H1 (cell line): Measurements from ENCODE around the gene CPXM1. TPM values are rescaled to one million over a fixed set of nuclear protein-coding genes. Genes with fewer than 3 reads are reported as not detected.
A peak's percentile ranks its signal among the peaks of the same experiment; 100 is the strongest.

Experiments
- CTCF ChIA-PET: fragments of 300-600 bp; sonication (Branson Sonifier 250); formaldehyde crosslinking; loops from one replicate; lab custom pipeline; 2021; ENCODE audit not compliant: partially characterized antibody; lab: Charles Lee
- POLR2A ChIA-PET: fragments of 300-600 bp; sonication (Branson Sonifier 250); formaldehyde crosslinking; loops from one replicate; lab custom pipeline; 2021; ENCODE audit warnings: inconsistent platforms; ENCODE audit not compliant: partially characterized antibody; lab: Charles Lee
- DNase-seq, 2 experiments: peaks; one replicate each; pipeline versions ENCODE4 v3.0.0 to v3.0.0-alpha.2; 2010 to 2022; ENCODE audit warnings: low spot score in 2 of 2, low read depth in 1 of 2, mixed read lengths in 1 of 2
- FAIRE-seq: peaks from 2 replicates; lab custom pipeline; 2011; peaks lifted over from hg19 to GRCh38; lab: Jason Lieb, UNC
- H2AFZ ChIP-seq: 2 replicates; pipeline ENCODE4 v1.8.1; 2012; ENCODE audit warnings: low read length, inconsistent platforms
- H2AK5ac ChIP-seq: 2 replicates; pipeline ENCODE4 v1.6.1; 2013; ENCODE audit warnings: low read depth, low read length
- H2BK120ac ChIP-seq: replicated peaks from 2 replicates; pipeline ENCODE3; 2013; ENCODE audit warnings: low read depth, low read length, inconsistent platforms
- H2BK12ac ChIP-seq: 2 replicates; pipeline ENCODE4 v1.6.1; 2013; ENCODE audit warnings: low read depth, low read length
- H2BK15ac ChIP-seq: 2 replicates; pipeline ENCODE4 v1.6.1; 2013; ENCODE audit warnings: low read length
- H2BK20ac ChIP-seq: 2 replicates; pipeline ENCODE4 v1.6.1; 2013; ENCODE audit warnings: low read length
- H2BK5ac ChIP-seq: 2 replicates; pipeline ENCODE4 v1.6.1; 2013; ENCODE audit warnings: low read depth, low read length
- H3K14ac ChIP-seq: 2 replicates; pipeline ENCODE4 v1.6.1; 2013; ENCODE audit warnings: inconsistent platforms; ENCODE audit not compliant: insufficient read length
- H3K18ac ChIP-seq: 2 replicates; pipeline ENCODE4 v1.6.1; 2013; ENCODE audit warnings: low read length; ENCODE audit errors: extremely low read depth
- H3K23ac ChIP-seq: 2 replicates; pipeline ENCODE4 v1.6.1; 2013; ENCODE audit warnings: inconsistent platforms; ENCODE audit not compliant: insufficient read length
- H3K23me2 ChIP-seq: 2 replicates; pipeline ENCODE4 v1.6.1; 2013; ENCODE audit warnings: low read depth, low read length
- H3K27ac ChIP-seq: 2 replicates; pipeline ENCODE4 v1.6.1; 2011; ENCODE audit warnings: low read depth, low read length, inconsistent platforms
- H3K27me3 ChIP-seq, 4 experiments: replicated peaks in 1 of 4; 1 replicate in 1 of 4; 2 replicates in 3 of 4; pipeline versions ENCODE4 v1.6.1 to v1.8.1; 2011 to 2013; ENCODE audit warnings: low read length in 3 of 4, mild to moderate bottlenecking in 3 of 4, inconsistent platforms in 2 of 4, mixed read lengths in 2 of 4, moderate library complexity in 1 of 4; ENCODE audit not compliant: control insufficient read depth in 3 of 4, insufficient read depth in 3 of 4; ENCODE audit errors: extremely low read depth in 1 of 4
- H3K36me3 ChIP-seq, 4 experiments: 2 replicates each; pipeline versions ENCODE4 v1.6.1 to v1.8.1; 2011 to 2013; ENCODE audit warnings: mild to moderate bottlenecking in 4 of 4, low read length in 3 of 4, moderate library complexity in 2 of 4, control low read depth in 1 of 4, inconsistent platforms in 1 of 4; ENCODE audit not compliant: insufficient read depth in 4 of 4, control insufficient read depth in 2 of 4
- H3K4ac ChIP-seq: replicated peaks from 2 replicates; pipeline ENCODE3; 2013; ENCODE audit warnings: low read length, low read depth, mixed read lengths, inconsistent platforms; ENCODE audit not compliant: insufficient read length
- H3K4me1 ChIP-seq, 4 experiments: replicated peaks in 1 of 4; 1 replicate in 1 of 4; 2 replicates in 3 of 4; pipeline versions ENCODE4 v1.6.1 to v1.8.1; 2011 to 2013; ENCODE audit warnings: low read length in 3 of 4, inconsistent platforms in 2 of 4, mixed read lengths in 1 of 4; ENCODE audit not compliant: insufficient read depth in 4 of 4, control insufficient read depth in 3 of 4
- H3K4me2 ChIP-seq, 2 experiments: 2 replicates each; pipeline versions ENCODE4 v1.6.1 to v1.8.1; 2011 to 2013; ENCODE audit warnings: low read depth in 2 of 2, low read length in 2 of 2, control low read depth in 1 of 2, inconsistent platforms in 1 of 2, mild to moderate bottlenecking in 1 of 2; ENCODE audit not compliant: insufficient read depth in 1 of 2
- H3K4me3 ChIP-seq, 4 experiments: fragments of 200-600, 300-600 bp in 1 of 4; sonication (generic), shearing (Covaris generic), sonication (Bioruptor Twin) in 1 of 4; 2 replicates each; pipeline versions ENCODE4 v1.5.1 to v1.8.1; 2011 to 2016; ENCODE audit warnings: low read length in 4 of 4, low read depth in 3 of 4, control low read depth in 2 of 4, inconsistent platforms in 2 of 4, mild to moderate bottlenecking in 2 of 4, mixed read lengths in 1 of 4, moderate library complexity in 1 of 4; ENCODE audit not compliant: insufficient read depth in 2 of 4; ENCODE audit errors: extremely low read depth in 1 of 4
- H3K56ac ChIP-seq: replicated peaks from 2 replicates; pipeline ENCODE3; 2013; ENCODE audit warnings: low read depth, mild to moderate bottlenecking, mixed read lengths, low read length, inconsistent platforms; ENCODE audit not compliant: insufficient read length
- H3K79me1 ChIP-seq: 2 replicates; pipeline ENCODE4 v1.6.1; 2013; ENCODE audit warnings: low read depth, low read length, control low read depth
- H3K79me2 ChIP-seq, 2 experiments: 2 replicates each; pipeline versions ENCODE4 v1.6.1 to v1.8.1; 2012 to 2013; ENCODE audit warnings: low read length in 2 of 2, mild to moderate bottlenecking in 2 of 2, inconsistent platforms in 1 of 2; ENCODE audit not compliant: insufficient read depth in 2 of 2, control insufficient read depth in 1 of 2
- H3K9ac ChIP-seq, 4 experiments: replicated peaks in 1 of 4; 1 replicate in 1 of 4; 2 replicates in 3 of 4; pipeline versions ENCODE4 v1.6.1 to v1.8.1; 2011 to 2013; ENCODE audit warnings: low read depth in 3 of 4, low read length in 3 of 4, control low read depth in 2 of 4, mild to moderate bottlenecking in 2 of 4, moderate library complexity in 2 of 4, inconsistent platforms in 1 of 4; ENCODE audit errors: extremely low read depth in 1 of 4
- H3K9me3 ChIP-seq, 2 experiments: 2 replicates each; pipeline versions ENCODE4 v1.6.1 to v1.8.1; 2012 to 2013; ENCODE audit warnings: mild to moderate bottlenecking in 2 of 2, moderate library complexity in 2 of 2, control low read depth in 1 of 2, inconsistent platforms in 1 of 2, low read depth in 1 of 2, low read length in 1 of 2, mixed read lengths in 1 of 2; ENCODE audit not compliant: insufficient read depth in 2 of 2
- H4K20me1 ChIP-seq, 2 experiments: replicated peaks in 1 of 2; 2 replicates each; pipeline versions ENCODE3 to v1.8.1; 2011 to 2013; ENCODE audit warnings: inconsistent platforms in 2 of 2, low read length in 2 of 2, mild to moderate bottlenecking in 1 of 2; ENCODE audit not compliant: insufficient read depth in 2 of 2, control insufficient read depth in 1 of 2
- H4K5ac ChIP-seq: 2 replicates; pipeline ENCODE4 v1.6.1; 2013; ENCODE audit warnings: low read length, low read depth, mixed read lengths, inconsistent platforms; ENCODE audit not compliant: insufficient read length
- H4K8ac ChIP-seq: 2 replicates; pipeline ENCODE4 v1.8.0; 2013; ENCODE audit warnings: mild to moderate bottlenecking, moderate library complexity, low read length, inconsistent platforms; ENCODE audit not compliant: insufficient read depth; ENCODE audit errors: extremely low read depth
- H4K91ac ChIP-seq: replicated peaks from 2 replicates; pipeline ENCODE3; 2013; ENCODE audit warnings: low read length, mixed read lengths, inconsistent platforms; ENCODE audit not compliant: insufficient read length
- RXRA ChIP-seq: IDR thresholded peaks from 2 replicates; pipeline ENCODE4 v1.6.1; 2011; ENCODE audit warnings: low read depth, mild to moderate bottlenecking, low read length, moderate library complexity; ENCODE audit not compliant: insufficient read depth
- WGBS, 2 experiments: shearing (Covaris generic) in 1 of 2; methylation state at CpG; one replicate each; pipeline versions ENCODE4 v1.1.6 to v1.1.7; 2013 to 2015; ENCODE audit warnings: low lambda C conversion rate in 2 of 2, mixed read lengths in 2 of 2, inconsistent platforms in 1 of 2, low coverage in 1 of 2, missing lambda C conversion rate in 1 of 2; ENCODE audit not compliant: insufficient replicate concordance in 2 of 2, insufficient coverage in 1 of 2, insufficient read length in 1 of 2; ENCODE audit errors: extremely low coverage in 1 of 2, missing lambda C conversion rate in 1 of 2; 5-methylcytosine and 5-hydroxymethylcytosine counted together
- polyA plus RNA-seq, 7 experiments: library from polyadenylated mRNA; depleted of rRNA in 3 of 7; stranded (reverse) in 5 of 7; unstranded in 2 of 7; fragments of >200 nt in 5 of 7; fragments of 200-250 nt in 2 of 7; gene quantifications; 1 replicate in 5 of 7; 2 replicates in 1 of 7; 4 replicates in 1 of 7; pipeline versions ENCODE4 v1.2.1 to v1.2.3, GENCODE V29; 2011 to 2013; ENCODE audit warnings: missing spikeins in 2 of 7, mixed read lengths in 2 of 7
- total RNA-seq: library from RNA; stranded (reverse); fragmentation: NEBNext Ultra II Directional; extraction: Animal tissue kit (Norgen Biotek cat#: 25700); gene quantifications from 2 replicates; pipeline ENCODE4 v1.2.1, GENCODE V29; 2021

CPXM1 gene
- total and polyA plus RNA-seq, 2 of the 8 experiments (the other 6 are each of a cell fraction or from before 2014, with no cell fraction given), result 31.3 to 81.9 TPM

DNA sequence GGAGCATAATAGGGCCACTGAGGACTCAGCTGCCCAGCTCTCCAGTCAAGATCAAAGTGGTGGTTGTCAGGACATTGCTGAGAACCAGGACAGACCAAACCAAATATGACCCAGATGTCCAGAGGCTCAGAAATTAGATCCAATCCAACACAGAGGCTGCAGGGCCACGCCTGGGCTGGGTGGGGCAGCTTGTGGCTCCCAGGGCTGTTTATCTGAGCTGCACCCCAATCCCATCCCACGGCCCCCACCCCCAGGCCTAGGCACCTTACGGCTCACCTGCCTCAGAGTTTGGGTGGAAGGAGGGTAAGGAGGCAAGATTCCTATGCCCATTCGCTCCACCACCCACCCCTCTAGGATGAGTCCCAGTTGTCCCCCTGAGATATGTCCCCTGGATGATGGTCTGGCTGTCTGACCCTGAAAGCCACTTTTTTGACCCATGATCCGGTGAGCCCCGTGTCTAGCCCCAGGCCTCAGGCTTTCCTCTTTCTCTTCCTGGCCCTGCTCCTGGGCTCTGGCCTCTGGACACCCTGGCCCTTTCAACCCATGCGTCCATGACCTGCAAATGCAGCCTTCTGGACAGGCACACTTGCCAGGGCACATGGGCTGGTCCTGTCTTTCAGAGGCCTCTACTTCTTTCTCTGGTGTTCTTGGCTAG is 40.0 kb downstream of the CPXM1 start:
- Histone ChIP-seq H4K8ac (peak overlapping the region; percentile 29; the same call in 1 of the 2 replicates), H3K23ac (no peak overlapping the region), H3K4ac (no peak overlapping the region), H2BK5ac (no peak overlapping the region), H3K56ac (no peak overlapping the region), H2BK12ac (peak overlapping the region; percentile 85; the same call in 1 of the 2 replicates), H2BK20ac (no peak overlapping the region), H3K14ac (no peak overlapping the region), H3K9ac (no peak overlapping the region), H2AK5ac (no peak overlapping the region), H3K23me2 (peaks cover 3% of the 10 kb centered on the region; the same call in 1 of the 2 replicates), H3K79me1 (no peaks in the 10 kb centered on the region), H3K27me3 (peaks cover 0 to 5% (median 0%) of the 10 kb centered on the region in 4 experiments; a peak in 2 of 7 replicates), H2AFZ (no peak overlapping the region), H3K18ac (no peak overlapping the region; the same call in 1 of the 2 replicates), H3K36me3 (no peaks in the 10 kb centered on the region), H3K9me3 (no peaks in the 10 kb centered on the region), H4K20me1 (no peaks in the 10 kb centered on the region), H3K4me3 (no peak overlapping the region), H3K4me2 (peak overlapping the region in 1 of 2 experiments; percentile 40; a peak in 2 of 4 replicates)
- no peak for DNase-seq
- POLR2A ChIA-PET, result interaction anchor here (0.6 to 0.8 kb wide), 2 partner anchors 20 to 80 kb away, joined by 3 read pairs; partner anchors contain the start of genes PCED1A and VPS16
- FAIRE-seq, result no peak
- 90% methylated on average over 7 of the region's 7 CpGs; no CpG with 5 or more reads in 1 of the 2 experiments for WGBS, 2 experiments
- no peak for TF ChIP-seq RXRA
- TF ChIP-seq, all 59 proteins: peak for 0
- Histone ChIP-seq H4K5ac (no peak overlapping the region), H4K91ac (no peak overlapping the region), H2BK120ac (no peak overlapping the region), H3K4me1 (peaks cover 0 to 16% (median 9%) of the 10 kb centered on the region in 4 experiments), H3K27ac (no peak overlapping the region), H3K79me2 (no peaks in the 10 kb centered on the region), H2BK15ac (no peak overlapping the region)
- CTCF ChIA-PET, result interaction anchor here (0.6 to 3.3 kb wide), 9 partner anchors 7 to 344 kb away, joined by 3 to 23 read pairs (median 3); no protein-coding TSS in a partner anchor
